Activated CD8-positive, alpha-beta memory T cell treated with anti-CD3 and anti-CD28 coated beads for 36 hours (primary cell): ENCODE measurements around the gene TMEM258. TPM values are rescaled to one million over a fixed set of nuclear protein-coding genes. Genes with fewer than 3 reads are reported as not detected.

Experiments
- CTCF ChIA-PET: fragments of 350-600 bp; sonication (Branson Sonifier 250); formaldehyde crosslinking; loops from one replicate; lab custom pipeline; 2021; ENCODE audit warnings: antibody characterized with exemption; lab: Charles Lee
- POLR2A ChIA-PET: fragments of 350-600 bp; sonication (Branson Sonifier 250); formaldehyde crosslinking; loops from one replicate; lab custom pipeline; 2021; ENCODE audit warnings: antibody characterized with exemption; lab: Charles Lee
- total RNA-seq, 2 experiments: library from RNA; stranded (reverse); gene quantifications; one replicate each; pipeline ENCODE4 v1.2.3, GENCODE V29; 2021

The TMEM258 gene
- total RNA-seq, 2 experiments from 2014 or later: 152 to 160 TPM

DNA sequence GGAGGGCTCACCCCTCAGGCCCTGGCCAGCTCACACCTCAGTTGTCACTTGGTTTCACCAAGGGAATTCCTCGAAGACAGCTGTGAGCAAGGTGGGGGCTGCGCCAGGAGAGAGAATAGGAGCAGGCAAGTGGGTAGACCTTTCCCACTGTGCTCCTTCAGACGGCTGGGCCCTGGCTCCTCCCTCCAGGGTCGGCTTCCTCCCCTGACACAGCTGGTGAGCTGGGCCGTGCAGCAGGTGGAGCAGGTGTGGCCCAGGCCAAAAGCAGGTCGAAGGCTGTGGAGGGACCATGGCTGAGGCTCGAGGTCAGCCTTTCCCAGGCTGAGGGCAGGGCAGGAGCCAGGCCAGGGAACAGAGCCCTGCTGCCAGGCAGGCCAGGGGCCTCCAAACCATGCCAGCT is 52.4 kb downstream of the TMEM258 start:
- POLR2A ChIA-PET: no interaction called here
- CTCF ChIA-PET: no interaction called here

GRCh38 chr11:61739413-61739812 is 53.0 kb downstream of the TMEM258 start:
- ChIA-PET CTCF (no interaction called here), POLR2A (no interaction called here)

Other genes with a start within 250 kb of the TMEM258 start
- under 1 TPM in 1 of 2 experiments, not detected in 1; 0.15 TPM for gene SYT7, start 211.5 kb downstream of the TMEM258 start, total RNA-seq
- gene DAGLA, start 112.2 kb downstream of the TMEM258 start, total RNA-seq: under 1 TPM; 0.06 to 0.13 TPM
- gene MYRF, start 40.0 kb downstream of the TMEM258 start, total RNA-seq: 1 to 10 TPM in 1 of 2 experiments, under 1 TPM in 1; 0.91 to 1.0 TPM
- gene FEN1, start 312 bp upstream of the TMEM258 start, total RNA-seq: 100 to 1,000 TPM; 132 to 137 TPM
- gene FADS1, start 24.4 kb upstream of the TMEM258 start, total RNA-seq: 10 to 100 TPM; 18.3 to 19.1 TPM
- 10 to 100 TPM; 45.6 to 46.1 TPM for gene FADS2, start 35.7 kb upstream of the TMEM258 start, total RNA-seq
- 1 to 10 TPM; 8.2 to 9.7 TPM for gene FADS3, start 98.9 kb upstream of the TMEM258 start, total RNA-seq
- not detected for gene RAB3IL1, start 125.0 kb upstream of the TMEM258 start, total RNA-seq
- gene BEST1, start 157.8 kb upstream of the TMEM258 start, total RNA-seq: not detected
- 100 to 1,000 TPM; 543 to 554 TPM for gene FTH1, start 175.0 kb upstream of the TMEM258 start, total RNA-seq